Trophoblast cell (in vitro differentiated cells and primary cell): Measurements from ENCODE around the gene OPA3.

Experiments used
- DNase-seq, 2 donors: peaks; one replicate each; pipeline ENCODE4 v3.0.0-alpha.2; 2016
- H2AFZ ChIP-seq: 2 replicates; pipeline ENCODE4 v1.6.1; 2013; ENCODE audit warnings: low read length, moderate library complexity, mild to moderate bottlenecking; ENCODE audit not compliant: insufficient read depth, poor library complexity
- H2AK5ac ChIP-seq: 2 replicates; pipeline ENCODE4 v1.6.1; 2013; ENCODE audit warnings: mild to moderate bottlenecking, low read length
- H2BK120ac ChIP-seq: 2 replicates; pipeline ENCODE4 v1.6.1; 2013; ENCODE audit warnings: low read length, mild to moderate bottlenecking, moderate library complexity; ENCODE audit not compliant: insufficient read depth, poor library complexity
- H2BK12ac ChIP-seq: 2 replicates; pipeline ENCODE4 v1.6.1; 2013; ENCODE audit warnings: mild to moderate bottlenecking, low read length, moderate library complexity
- H2BK5ac ChIP-seq: 2 replicates; pipeline ENCODE4 v1.6.1; 2013; ENCODE audit warnings: low read length, low read depth, moderate library complexity, mild to moderate bottlenecking; ENCODE audit not compliant: poor library complexity
- H3K14ac ChIP-seq: 2 replicates; pipeline ENCODE4 v1.6.1; 2013; ENCODE audit warnings: mild to moderate bottlenecking, low read length
- H3K18ac ChIP-seq: 2 replicates; pipeline ENCODE4 v1.6.1; 2013; ENCODE audit warnings: mild to moderate bottlenecking, low read length
- H3K23ac ChIP-seq: 2 replicates; pipeline ENCODE4 v1.6.1; 2013; ENCODE audit warnings: low read length
- H3K27ac ChIP-seq: 2 replicates; pipeline ENCODE4 v1.5.1; 2013; ENCODE audit warnings: low read depth, mild to moderate bottlenecking, inconsistent platforms, low read length, moderate library complexity
- H3K27me3 ChIP-seq: 2 replicates; pipeline ENCODE4 v1.6.1; 2013; ENCODE audit warnings: inconsistent platforms, mild to moderate bottlenecking, low read length, moderate library complexity; ENCODE audit not compliant: insufficient read depth
- H3K36me3 ChIP-seq, 2 experiments: 1 replicate in 1 of 2; 2 replicates in 1 of 2; pipeline ENCODE4 v1.6.1; 2013; ENCODE audit warnings: low read length in 2 of 2, mild to moderate bottlenecking in 2 of 2, moderate library complexity in 1 of 2; ENCODE audit not compliant: insufficient read depth in 2 of 2, control insufficient read depth in 1 of 2
- H3K4ac ChIP-seq: 2 replicates; pipeline ENCODE4 v1.6.1; 2013; ENCODE audit warnings: low read depth, mild to moderate bottlenecking, low read length, moderate library complexity
- H3K4me1 ChIP-seq, 2 experiments: 1 replicate in 1 of 2; 2 replicates in 1 of 2; pipeline ENCODE4 v1.6.1; 2013; ENCODE audit warnings: low read length in 2 of 2, mild to moderate bottlenecking in 2 of 2, moderate library complexity in 1 of 2; ENCODE audit not compliant: insufficient read depth in 2 of 2, control insufficient read depth in 1 of 2
- H3K4me2 ChIP-seq: 2 replicates; pipeline ENCODE4 v1.6.1; 2013; ENCODE audit warnings: inconsistent platforms, mild to moderate bottlenecking, low read length, moderate library complexity
- H3K4me3 ChIP-seq: 2 replicates; pipeline ENCODE4 v1.5.1; 2013; ENCODE audit warnings: mild to moderate bottlenecking, low read depth, low read length, inconsistent platforms
- H3K79me1 ChIP-seq: one replicate; pipeline ENCODE4 v1.6.1; 2013; ENCODE audit warnings: low read length
- H3K79me2 ChIP-seq: 2 replicates; pipeline ENCODE4 v1.6.1; 2013; ENCODE audit warnings: low read length, mild to moderate bottlenecking; ENCODE audit not compliant: control insufficient read depth, insufficient read depth, poor library complexity
- H3K9ac ChIP-seq: 2 replicates; pipeline ENCODE4 v1.6.1; 2013; ENCODE audit warnings: mild to moderate bottlenecking, low read length
- H3K9me3 ChIP-seq: 2 replicates; pipeline ENCODE4 v1.6.1; 2013; ENCODE audit warnings: low read depth, mild to moderate bottlenecking, control low read depth, inconsistent platforms, low read length; ENCODE audit not compliant: insufficient read depth
- H4K12ac ChIP-seq: 2 replicates; pipeline ENCODE4 v1.6.1; 2013; ENCODE audit warnings: low read depth, mild to moderate bottlenecking, low read length, moderate library complexity
- H4K8ac ChIP-seq: 2 replicates; pipeline ENCODE4 v1.6.1; 2013; ENCODE audit warnings: low read depth, mild to moderate bottlenecking, low read length, moderate library complexity
- H4K91ac ChIP-seq: one replicate; pipeline ENCODE4 v1.6.1; 2013; ENCODE audit warnings: low read depth, mild to moderate bottlenecking, low read length, moderate library complexity
- WGBS: extraction: QIAGEN DNeasy Blood & Tissue Kit; methylation state at CpG from one replicate; pipeline ENCODE4 v1.1.7; 2013; ENCODE audit warnings: missing lambda C conversion rate; ENCODE audit not compliant: insufficient read length, insufficient coverage; ENCODE audit errors: extremely low coverage; 5-methylcytosine and 5-hydroxymethylcytosine counted together

Gene OPA3

GRCh38 chr19:45542234-45542668 lies 42.4 kb downstream of the OPA3 start:
- H2BK120ac ChIP-seq: no peak overlapping the region
- no peak overlapping the region for H4K91ac ChIP-seq
- no peak for DNase-seq
- H2AFZ ChIP-seq: no peak overlapping the region
- no peak overlapping the region for H3K4ac ChIP-seq
- no peaks in the 10 kb centered on the region for H3K27me3 ChIP-seq
- no peak overlapping the region for H4K12ac ChIP-seq
- H3K27ac ChIP-seq: no peak overlapping the region
- H3K36me3 ChIP-seq: no peaks in the 10 kb centered on the region
- H3K18ac ChIP-seq: no peak overlapping the region
- no CpG with 5 or more reads among the region's 7 CpGs for WGBS
- no peak overlapping the region for H2BK12ac ChIP-seq
- no peak overlapping the region for H3K14ac ChIP-seq
- no peak overlapping the region for H3K4me3 ChIP-seq
- H3K23ac ChIP-seq: no peak overlapping the region
- H3K79me1 ChIP-seq: no peaks in the 10 kb centered on the region
- H3K9ac ChIP-seq: no peak overlapping the region
- H2AK5ac ChIP-seq: no peak overlapping the region
- H3K79me2 ChIP-seq: no peaks in the 10 kb centered on the region
- no peak overlapping the region for H3K4me2 ChIP-seq
- no peaks in the 10 kb centered on the region for H3K9me3 ChIP-seq
- no peak overlapping the region for H4K8ac ChIP-seq
- no peaks in the 10 kb centered on the region for H3K4me1 ChIP-seq
- H2BK5ac ChIP-seq: no peak overlapping the region

- H3K79me2 ChIP-seq: no peaks in the 10 kb centered on the region
- H3K14ac ChIP-seq: no peak overlapping the region
- no peaks in the 10 kb centered on the region for H3K36me3 ChIP-seq
- no peak overlapping the region for H2BK5ac ChIP-seq
- H3K4ac ChIP-seq: no peak overlapping the region
- no peak overlapping the region for H2AK5ac ChIP-seq
- H3K4me2 ChIP-seq: no peak overlapping the region
- H4K8ac ChIP-seq: no peak overlapping the region
- H3K27me3 ChIP-seq: no peaks in the 10 kb centered on the region
- no peak for DNase-seq
- no CpG with 5 or more reads among the region's 9 CpGs for WGBS
- no peak overlapping the region for H3K9ac ChIP-seq
- H2BK12ac ChIP-seq: no peak overlapping the region
- no peaks in the 10 kb centered on the region for H3K4me1 ChIP-seq
- no peak overlapping the region for H2BK120ac ChIP-seq
- no peak overlapping the region for H4K91ac ChIP-seq
- H4K12ac ChIP-seq: no peak overlapping the region
- no peak overlapping the region for H3K23ac ChIP-seq
- H3K79me1 ChIP-seq: no peaks in the 10 kb centered on the region
- H3K9me3 ChIP-seq: no peaks in the 10 kb centered on the region
- H3K18ac ChIP-seq: no peak overlapping the region
- no peak overlapping the region for H2AFZ ChIP-seq
- H3K27ac ChIP-seq: no peak overlapping the region
- no peak overlapping the region for H3K4me3 ChIP-seq
Observed at GRCh38 chr19:45539459-45539858, 45.1 kb downstream of the OPA3 start.

- Histone ChIP-seq H3K4me2 (no peak overlapping the region), H3K27ac (no peak overlapping the region), H3K9ac (no peak overlapping the region), H3K18ac (no peak overlapping the region), H3K4me3 (no peak overlapping the region), H3K23ac (no peak overlapping the region), H4K91ac (no peak overlapping the region), H2BK120ac (no peak overlapping the region), H3K27me3 (no peaks in the 10 kb centered on the region), H2AFZ (no peak overlapping the region), H2BK5ac (no peak overlapping the region), H2AK5ac (no peak overlapping the region), H4K12ac (no peak overlapping the region), H3K14ac (no peak overlapping the region), H3K9me3 (peaks cover 4% of the 10 kb centered on the region), H3K79me1 (peaks cover 3% of the 10 kb centered on the region), H3K36me3 (peaks cover 9 to 12% of the 10 kb centered on the region in 2 experiments), H4K8ac (no peak overlapping the region), H3K4ac (no peak overlapping the region), H3K79me2 (no peaks in the 10 kb centered on the region), H2BK12ac (no peak overlapping the region), H3K4me1 (peaks cover 5 to 18% of the 10 kb centered on the region in 2 experiments)
- no CpG with 5 or more reads among the region's 1 CpG for WGBS
- DNase-seq: no peak
Observed at GRCh38 chr19:45531349-45531748, 53.3 kb downstream of the OPA3 start.

DNA sequence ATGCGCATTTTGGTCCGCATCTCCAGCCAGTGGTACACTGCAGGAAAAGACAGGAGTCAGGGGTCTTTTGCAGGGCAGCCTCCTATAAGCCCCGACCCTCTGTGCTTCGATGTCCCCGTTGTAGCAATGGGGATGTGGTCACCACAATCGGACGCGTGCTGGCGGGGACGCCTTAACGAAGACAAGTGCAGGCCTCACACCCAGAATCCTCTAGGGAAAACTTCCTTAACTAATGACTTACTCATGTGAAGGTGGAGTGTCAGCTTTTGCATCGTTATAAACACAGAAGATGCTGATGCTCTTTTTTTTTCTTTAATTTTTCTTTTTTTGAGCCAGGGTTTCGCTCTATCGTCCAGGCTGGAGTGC lies 55.2 kb downstream of the OPA3 start:
- Histone ChIP-seq H2BK120ac (no peak overlapping the region), H2BK12ac (no peak overlapping the region), H3K18ac (no peak overlapping the region), H3K14ac (no peak overlapping the region), H3K36me3 (peaks cover 28 to 30% of the 10 kb centered on the region in 2 experiments), H3K27me3 (no peaks in the 10 kb centered on the region), H3K9me3 (peaks cover 4% of the 10 kb centered on the region), H3K4me2 (peak overlapping the region; percentile 69), H3K4ac (no peak overlapping the region), H4K12ac (no peak overlapping the region), H2AFZ (no peak overlapping the region), H2AK5ac (no peak overlapping the region), H4K8ac (no peak overlapping the region), H2BK5ac (no peak overlapping the region), H3K79me1 (peaks cover 3% of the 10 kb centered on the region), H3K27ac (no peak overlapping the region), H4K91ac (no peak overlapping the region), H3K79me2 (no peaks in the 10 kb centered on the region), H3K4me1 (peaks cover 5 to 18% of the 10 kb centered on the region in 2 experiments), H3K4me3 (no peak overlapping the region), H3K9ac (no peak overlapping the region), H3K23ac (no peak overlapping the region)
- DNase-seq: peak in 1 of 2 donors; percentile 32
- WGBS: no CpG with 5 or more reads among the region's 14 CpGs
